Skin of body (tissue), 2 donors: ENCODE results near the gene IL37. TPM values are rescaled to one million over a fixed set of nuclear protein-coding genes. Genes with fewer than 3 reads are reported as not detected.

Experiments used
- DNase-seq: peaks from one replicate; lab custom pipeline; 2025; lab: John Stamatoyannopoulos, UW
- total RNA-seq: library from RNA; depleted of rRNA; stranded (reverse); fragments of >200 nt; gene quantifications from one replicate; pipeline ENCODE4 v1.2.3, GENCODE V29; 2014

Gene IL37
- total RNA-seq, 1 donor from 2014 or later, result 2.0 TPM

GRCh38 chr2:112959109-112959812 is 48.3 kb downstream of the IL37 start:
- DNase-seq, result no peak

- DNase-seq, result no peak
Observed at GRCh38 chr2:112960230-112960825, 49.4 kb downstream of the IL37 start.

GRCh38 chr2:112962308-112963175 is 51.6 kb downstream of the IL37 start:
- DNase-seq, result no peak

- DNase-seq, result no peak
Observed at GRCh38 chr2:112967023-112967422, 56.1 kb downstream of the IL37 start.

Other genes with a start within 250 kb of the IL37 start
- not detected for gene NT5DC4, start 190.1 kb upstream of the IL37 start, total RNA-seq
- 6.0 TPM for gene CKAP2L, start 146.6 kb upstream of the IL37 start, total RNA-seq
- 0.20 TPM for gene IL1A, start 126.7 kb upstream of the IL37 start, total RNA-seq
- 2.4 TPM for gene IL1B, start 74.4 kb upstream of the IL37 start, total RNA-seq
- 4.4 TPM for gene IL36G, start 66.8 kb downstream of the IL37 start, total RNA-seq
- gene IL36A, start 94.3 kb downstream of the IL37 start, total RNA-seq, result not detected
- gene IL36B, start 141.7 kb downstream of the IL37 start, total RNA-seq, result 0.20 TPM
- 10.9 TPM for gene IL36RN, start 148.0 kb downstream of the IL37 start, total RNA-seq
- 2.7 TPM for gene IL1F10, start 156.8 kb downstream of the IL37 start, total RNA-seq
- 20.7 TPM for gene IL1RN, start 216.4 kb downstream of the IL37 start, total RNA-seq